IMR-90 (cell line): Measurements from ENCODE around the gene RAVER2. TPM values are rescaled to one million over a fixed set of nuclear protein-coding genes. Genes with fewer than 3 reads are reported as not detected.

Experiments used
- ATAC-seq: fragments of 200-7000 bp; cut with Tn5 transposase; 2 replicates; pipeline ENCODE4 v1.9.1; 2020; ENCODE audit warnings: low read depth, mild to moderate bottlenecking, moderate library complexity
- BruUV-seq: library from RNA; stranded (reverse); fragments of 400-500 nt; replicated peaks from 2 replicates; lab custom pipeline; 2021; lab: Mats Ljungman, UMichigan
- CTCF ChIA-PET: fragments of 300-600 bp; formaldehyde crosslinking; extraction: SDS; loops from one replicate; lab custom pipeline; 2021; ENCODE audit warnings: antibody characterized with exemption; lab: Yijun Ruan, JAX
- POLR2A ChIA-PET: fragments of 300-600 bp; sonication (Branson Sonifier 250); formaldehyde crosslinking; loops from one replicate; lab custom pipeline; 2022; ENCODE audit warnings: antibody characterized with exemption; ENCODE audit not compliant: unreplicated experiment; lab: Charles Lee
- DNase-seq: peaks from one replicate; pipeline ENCODE4 v3.0.0; 2013
- H2AFZ ChIP-seq: replicated peaks from 2 replicates; pipeline ENCODE3; 2013; ENCODE audit warnings: low read length, mild to moderate bottlenecking; ENCODE audit not compliant: poor library complexity
- H2AK5ac ChIP-seq: 2 replicates; pipeline ENCODE4 v1.6.1; 2013; ENCODE audit warnings: low read depth, low read length, inconsistent platforms
- H2AK9ac ChIP-seq: replicated peaks from 2 replicates; pipeline ENCODE3; 2013; ENCODE audit warnings: mild to moderate bottlenecking, low read depth, low read length, moderate library complexity; ENCODE audit not compliant: poor library complexity
- H2BK120ac ChIP-seq: 2 replicates; pipeline ENCODE4 v1.6.1; 2013; ENCODE audit warnings: low read depth, low read length, inconsistent platforms
- H2BK15ac ChIP-seq: 3 replicates; pipeline ENCODE4 v1.6.1; 2013; ENCODE audit warnings: low read depth, low read length, inconsistent platforms
- H2BK20ac ChIP-seq: 2 replicates; pipeline ENCODE4 v1.6.1; 2013; ENCODE audit warnings: low read depth, mild to moderate bottlenecking, inconsistent platforms, low read length, moderate library complexity
- H2BK5ac ChIP-seq: 2 replicates; pipeline ENCODE4 v1.6.1; 2013; ENCODE audit warnings: mild to moderate bottlenecking, low read depth, low read length, inconsistent platforms; ENCODE audit not compliant: poor library complexity, severe bottlenecking
- H3K14ac ChIP-seq: replicated peaks from 2 replicates; pipeline ENCODE4 v1.6.1; 2013; ENCODE audit warnings: low read depth, low read length, inconsistent platforms
- H3K18ac ChIP-seq: 2 replicates; pipeline ENCODE4 v1.6.1; 2013; ENCODE audit warnings: low read depth, low read length, control low read depth
- H3K23ac ChIP-seq: 2 replicates; pipeline ENCODE4 v1.6.1; 2013; ENCODE audit warnings: low read depth, low read length, inconsistent platforms
- H3K27ac ChIP-seq: 2 replicates; pipeline ENCODE4 v1.5.1; 2013; ENCODE audit warnings: mild to moderate bottlenecking, control low read depth, low read length; ENCODE audit not compliant: insufficient read depth
- H3K27me3 ChIP-seq: 2 replicates; pipeline ENCODE4 v1.6.1; 2013; ENCODE audit warnings: low read length; ENCODE audit not compliant: control insufficient read depth, insufficient read depth
- H3K36me3 ChIP-seq: 2 replicates; pipeline ENCODE4 v1.6.1; 2013; ENCODE audit warnings: low read length, mixed read lengths; ENCODE audit not compliant: control insufficient read depth, insufficient read depth
- H3K4ac ChIP-seq: 2 replicates; pipeline ENCODE4 v1.6.1; 2013; ENCODE audit warnings: low read depth, low read length, inconsistent platforms
- H3K4me1 ChIP-seq: 2 replicates; pipeline ENCODE4 v1.6.1; 2013; ENCODE audit warnings: low read length, mixed read lengths; ENCODE audit not compliant: control insufficient read depth, insufficient read depth
- H3K4me2 ChIP-seq: 2 replicates; pipeline ENCODE4 v1.6.1; 2013; ENCODE audit warnings: low read depth, mild to moderate bottlenecking, control low read depth, low read length, moderate library complexity
- H3K4me3 ChIP-seq: 2 replicates; pipeline ENCODE4 v1.5.1; 2013; ENCODE audit warnings: low read depth, mild to moderate bottlenecking, control low read depth, low read length, moderate library complexity; ENCODE audit not compliant: insufficient read depth
- H3K56ac ChIP-seq: 2 replicates; pipeline ENCODE4 v1.6.1; 2013; ENCODE audit warnings: low read length, inconsistent platforms; ENCODE audit not compliant: insufficient read depth; ENCODE audit errors: extremely low read depth
- H3K79me1 ChIP-seq, 2 experiments: 2 replicates each; pipeline ENCODE4 v1.6.1; 2013; ENCODE audit warnings: low read length in 2 of 2, inconsistent platforms in 1 of 2, low read depth in 1 of 2
- H3K9ac ChIP-seq: 2 replicates; pipeline ENCODE4 v1.6.1; 2013; ENCODE audit warnings: low read depth, low read length, control low read depth
- H3K9me1 ChIP-seq: 2 replicates; pipeline ENCODE4 v1.6.1; 2013; ENCODE audit warnings: low read length, inconsistent platforms; ENCODE audit not compliant: insufficient read depth
- H3K9me3 ChIP-seq: 2 replicates; pipeline ENCODE4 v1.6.1; 2013; ENCODE audit warnings: low read length; ENCODE audit not compliant: control insufficient read depth, insufficient read depth
- H4K20me1 ChIP-seq: 2 replicates; pipeline ENCODE4 v1.6.1; 2013; ENCODE audit warnings: low read length, inconsistent platforms; ENCODE audit not compliant: insufficient read depth
- H4K5ac ChIP-seq: 2 replicates; pipeline ENCODE4 v1.6.1; 2013; ENCODE audit warnings: mild to moderate bottlenecking, low read depth, low read length, control low read depth
- H4K8ac ChIP-seq, 2 experiments: 2 replicates each; pipeline ENCODE4 v1.6.1; 2013; ENCODE audit warnings: low read depth in 2 of 2, low read length in 2 of 2, control low read depth in 1 of 2, inconsistent platforms in 1 of 2
- H4K91ac ChIP-seq: 2 replicates; pipeline ENCODE4 v1.6.1; 2013; ENCODE audit warnings: low read depth, low read length, inconsistent platforms; ENCODE audit not compliant: insufficient read depth
- BHLHE40 ChIP-seq: fragments of 150-350 bp; IDR thresholded peaks from 2 replicates; pipeline ENCODE4 v1.6.1; 2016; ENCODE audit warnings: mild to moderate bottlenecking, low read depth, low read length
- FOS ChIP-seq: fragments of 150-350 bp; IDR thresholded peaks from 2 replicates; pipeline ENCODE4 v1.6.1; 2016; ENCODE audit warnings: low read depth, low read length
- MAFK ChIP-seq: IDR thresholded peaks from 2 replicates; pipeline ENCODE4 v1.6.1; 2012; ENCODE audit warnings: low read depth, low read length, improper control_type of control experiment
- MAZ ChIP-seq: IDR thresholded peaks from 2 replicates; pipeline ENCODE4 v1.6.1; 2012; ENCODE audit warnings: low read depth, mild to moderate bottlenecking, low read length, improper control_type of control experiment, moderate library complexity, borderline replicate concordance
- MXI1 ChIP-seq: IDR thresholded peaks from 2 replicates; pipeline ENCODE4 v1.6.1; 2012; ENCODE audit warnings: low read depth, mild to moderate bottlenecking, low read length, moderate library complexity, borderline replicate concordance
- POLR2A ChIP-seq: IDR thresholded peaks from 2 replicates; pipeline ENCODE4 v1.6.1; 2012; ENCODE audit warnings: mild to moderate bottlenecking, low read depth, low read length
- SMC3 ChIP-seq: fragments of 150-350 bp; IDR thresholded peaks from 2 replicates; pipeline ENCODE4 v1.6.1; 2016; ENCODE audit warnings: low read depth, mild to moderate bottlenecking, antibody characterized with exemption, low read length, moderate library complexity
- WGBS, 2 experiments: methylation state at CpG; one replicate each; pipeline versions ENCODE4 v1.1.5 to v1.1.7; 2013; ENCODE audit warnings: missing lambda C conversion rate in 2 of 2; ENCODE audit not compliant: insufficient read length in 1 of 2; ENCODE audit errors: extremely low coverage in 2 of 2; 5-methylcytosine and 5-hydroxymethylcytosine counted together
- dilution Hi-C: fragments of 300-500 bp; cut with HindIII; formaldehyde crosslinking; loops from one replicate; pipeline ENCODE4 v1.14.3; 2018; ENCODE audit warnings: low sequenced_read_pairs; ENCODE audit not compliant: unreplicated experiment
- in situ Hi-C: fragments of 300-500 bp; cut with MboI; formaldehyde crosslinking; loops from 3 replicates; pipeline ENCODE4 v1.14.3; 2019; ENCODE audit warnings: low sequenced_read_pairs, inconsistent platforms, mixed read lengths
- intact Hi-C: fragments of 100-400 bp; cut with micrococcal nuclease; formaldehyde crosslinking; loops from 2 replicates; pipeline ENCODE4 v1.10.0; 2022
- polyA plus RNA-seq, 3 experiments: library from polyadenylated mRNA; depleted of rRNA; stranded (reverse); fragments of >200 nt; gene quantifications; 2 replicates each; pipeline ENCODE4 v1.2.3, GENCODE V29; 2012; ENCODE audit warnings: low replicate concordance in 1 of 3
- total RNA-seq: library from RNA; depleted of rRNA; stranded (reverse); fragments of >200 nt; gene quantifications from 2 replicates; pipeline ENCODE4 v1.2.3, GENCODE V29; 2012

RAVER2 gene
- total and polyA plus RNA-seq, 2 of the 4 experiments (the other 2 are of a cell fraction): 3.7 to 6.1 TPM

DNA sequence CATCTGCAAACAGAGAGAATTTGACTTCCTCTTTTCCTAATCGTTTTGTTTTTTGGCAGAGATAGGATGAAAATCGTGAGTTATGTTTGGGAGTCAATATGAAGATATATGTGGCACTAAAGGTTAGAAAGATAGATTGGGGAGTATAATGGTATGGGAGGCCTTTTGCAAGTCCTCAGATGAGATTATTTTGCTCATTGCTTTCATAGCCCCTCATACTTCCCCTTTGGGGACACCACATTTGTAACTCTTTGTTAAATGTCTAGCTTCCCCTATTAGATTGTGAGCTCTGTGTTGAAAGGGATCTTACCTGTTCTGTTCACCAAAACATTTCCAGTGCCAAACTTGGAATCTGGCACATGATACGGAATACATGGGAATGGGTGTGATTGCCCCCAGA lies 30.2 kb downstream of the RAVER2 start:
- H4K91ac ChIP-seq: no peak overlapping the region
- no peak overlapping the region for H3K4me3 ChIP-seq
- H2BK120ac ChIP-seq: no peak overlapping the region
- H3K27ac ChIP-seq: no peak overlapping the region
- H3K23ac ChIP-seq: no peak overlapping the region
- WGBS, 2 experiments: 100% methylated on average over 1 of the region's 3 CpGs; no CpG with 5 or more reads in 1 of the 2 experiments
- H3K4me1 ChIP-seq: no peaks in the 10 kb centered on the region
- no peak overlapping the region for H4K5ac ChIP-seq
- H3K18ac ChIP-seq: no peak overlapping the region
- H3K4me2 ChIP-seq: no peak overlapping the region
- no peaks in the 10 kb centered on the region for H3K79me1 ChIP-seq
- intact Hi-C loops: no loop called here
- ChIA-PET POLR2A (no interaction called here), CTCF (interaction anchor here (0.7 kb wide), 1 partner anchor 19 kb away, joined by 3 read pairs; no protein-coding TSS in a partner anchor)
- H2AK5ac ChIP-seq: no peak overlapping the region
- no peaks in the 10 kb centered on the region for H3K36me3 ChIP-seq
- H3K9me3 ChIP-seq: no peaks in the 10 kb centered on the region
- no peak overlapping the region for H2AK9ac ChIP-seq
- no peak overlapping the region for H3K9ac ChIP-seq
- no peaks in the 10 kb centered on the region for H4K20me1 ChIP-seq
- DNase-seq (no peak), ATAC-seq (no peak)
- no peak overlapping the region for H3K14ac ChIP-seq
- no peak overlapping the region for H2AFZ ChIP-seq
- TF ChIP-seq SMC3 (no peak), FOS (no peak), MXI1 (no peak), MAFK (no peak), BHLHE40 (no peak), POLR2A (no peak), MAZ (no peak)
- dilution Hi-C loops: no loop called here
- H4K8ac ChIP-seq: no peak overlapping the region
- H3K9me1 ChIP-seq: no peaks in the 10 kb centered on the region
- H3K56ac ChIP-seq: no peak overlapping the region
- H3K27me3 ChIP-seq: no peaks in the 10 kb centered on the region
- no TSS peak for BruUV-seq
- H2BK5ac ChIP-seq: no peak overlapping the region
- in situ Hi-C loops: no loop called here
- H3K4ac ChIP-seq: no peak overlapping the region
- H2BK20ac ChIP-seq: no peak overlapping the region
- no peak overlapping the region for H2BK15ac ChIP-seq
